Sigmoid colon (tissue), 7 donors: ENCODE data around the gene NNT. TPM values are rescaled to one million over a fixed set of nuclear protein-coding genes. Genes with fewer than 3 reads are reported as not detected.
"Not testable (repeated sequence)": the region's sequence is repeated elsewhere in the genome, so short reads cannot be mapped to it uniquely, and the experiment has no call there.

Experiments used
- DNase-seq: peaks from one replicate; pipeline ENCODE4 v3.0.0-alpha.2; 2019
- H3K27ac ChIP-seq, 4 donors: fragments of 200-600 bp; sonication (generic); one replicate each; pipeline ENCODE4 v1.5.1; 2016 to 2019; ENCODE audit warnings: mild to moderate bottlenecking in 1 of 4
- H3K27me3 ChIP-seq, 3 donors: fragments of 200-600 bp; sonication (generic); one replicate each; pipeline ENCODE4 v1.5.1; 2019; ENCODE audit warnings: mild to moderate bottlenecking in 1 of 3
- H3K36me3 ChIP-seq, 4 donors: fragments of 200-600 bp; sonication (generic); one replicate each; pipeline ENCODE4 v1.5.1; 2016 to 2019
- H3K4me1 ChIP-seq, 4 donors: fragments of 200-600 bp; sonication (generic); one replicate each; pipeline ENCODE4 v1.5.1; 2017 to 2019
- H3K4me3 ChIP-seq, 4 donors: fragments of 200-600 bp; sonication (generic); one replicate each; pipeline ENCODE4 v1.5.1; 2017 to 2019; ENCODE audit warnings: mild to moderate bottlenecking in 2 of 4, moderate library complexity in 1 of 4
- H3K9me3 ChIP-seq, 4 donors: fragments of 200-600 bp in 3 of 4; sonication (generic) in 3 of 4; one replicate each; pipeline versions ENCODE4 v1.5.1 to v1.6.1; 2013 to 2019
- EP300 ChIP-seq, 4 donors: sonication (generic); formaldehyde crosslinking; IDR thresholded peaks; one replicate each; pipeline ENCODE4 v1.6.1; 2017; ENCODE audit warnings: antibody characterized with exemption in 4 of 4
- POLR2A ChIP-seq, 2 donors: fragments of 450-650 bp; IDR thresholded peaks; one replicate each; pipeline ENCODE4 v1.6.1; 2016; ENCODE audit warnings: antibody characterized with exemption in 2 of 2, mild to moderate bottlenecking in 2 of 2, moderate library complexity in 2 of 2
- POLR2AphosphoS5 ChIP-seq, 4 donors: sonication (generic); formaldehyde crosslinking; IDR thresholded peaks; one replicate each; pipeline ENCODE4 v1.6.1; 2017; ENCODE audit warnings: antibody characterized with exemption in 4 of 4
- WGBS, 2 donors: extraction: QIAGEN DNeasy Blood & Tissue Kit; methylation state at CpG; one replicate each; pipeline ENCODE4 v1.1.7; 2013; 5-methylcytosine and 5-hydroxymethylcytosine counted together
- intact Hi-C: fragments of 100-400 bp; cut with DNase I; formaldehyde crosslinking; loops from one replicate; pipeline ENCODE4 v1.15.1; 2023
- polyA plus RNA-seq, 3 donors: library from polyadenylated mRNA; stranded (reverse); fragments of 200-250 nt; gene quantifications; one replicate each; pipeline ENCODE4 v1.2.3, GENCODE V29; 2013
- total RNA-seq, 4 donors: library from RNA; depleted of rRNA; stranded (reverse); fragments of >200 nt; gene quantifications; one replicate each; pipeline ENCODE4 v1.1.0, GENCODE V29; 2016
- TF ChIP-seq, protein P1 (sequence below), 4 experiments: fragments of 450-650 bp in 3 of 4; fragments of 200-600 bp in 1 of 4; IDR thresholded peaks; one replicate each; pipeline ENCODE4 v1.5.1; 2016 to 2019; ENCODE audit warnings: antibody characterized with exemption in 4 of 4, mild to moderate bottlenecking in 3 of 4, moderate library complexity in 2 of 4
- donor health status: healthy with polysubstance abuse.
- donor health status: Bipolar disorder and iron deficiency.
- donor health status: healthy.

NNT gene
- total and polyA plus RNA-seq, 7 donors = 15.7 to 80.3 (median 48.5) TPM

DNA sequence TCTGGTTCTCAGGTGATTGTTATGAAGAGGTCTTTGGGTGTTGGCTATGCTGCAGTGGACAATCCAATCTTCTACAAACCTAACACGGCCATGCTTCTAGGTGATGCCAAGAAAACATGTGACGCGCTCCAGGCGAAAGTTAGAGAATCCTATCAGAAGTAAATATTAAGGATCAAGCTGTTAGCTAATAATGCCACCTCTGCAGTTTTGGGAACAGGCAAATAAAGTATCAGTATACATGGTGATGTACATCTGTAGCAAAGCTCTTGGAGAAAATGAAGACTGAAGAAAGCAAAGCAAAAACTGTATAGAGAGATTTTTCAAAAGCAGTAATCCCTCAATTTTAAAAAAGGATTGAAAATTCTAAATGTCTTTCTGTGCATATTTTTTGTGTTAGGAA lies 101.3 kb downstream of the NNT start:
- no peaks in the 10 kb centered on the region for H3K27me3 ChIP-seq
- DNase-seq = no peak
- peaks cover 0 to 23% (median 0%) of the 10 kb centered on the region in 4 donors for H3K36me3 ChIP-seq
- intact Hi-C loops = no loop called here
- no peak overlapping the region for H3K27ac ChIP-seq
- H3K4me1 ChIP-seq = peaks cover 0 to 30% (median 18%) of the 10 kb centered on the region in 4 donors
- TF ChIP-seq POLR2A (IDR thresholded peaks at IDR 0.05) = no peak
- TF ChIP-seq EP300 (IDR thresholded peaks at IDR 0.05) = no peak
- TF ChIP-seq, protein P1, sequence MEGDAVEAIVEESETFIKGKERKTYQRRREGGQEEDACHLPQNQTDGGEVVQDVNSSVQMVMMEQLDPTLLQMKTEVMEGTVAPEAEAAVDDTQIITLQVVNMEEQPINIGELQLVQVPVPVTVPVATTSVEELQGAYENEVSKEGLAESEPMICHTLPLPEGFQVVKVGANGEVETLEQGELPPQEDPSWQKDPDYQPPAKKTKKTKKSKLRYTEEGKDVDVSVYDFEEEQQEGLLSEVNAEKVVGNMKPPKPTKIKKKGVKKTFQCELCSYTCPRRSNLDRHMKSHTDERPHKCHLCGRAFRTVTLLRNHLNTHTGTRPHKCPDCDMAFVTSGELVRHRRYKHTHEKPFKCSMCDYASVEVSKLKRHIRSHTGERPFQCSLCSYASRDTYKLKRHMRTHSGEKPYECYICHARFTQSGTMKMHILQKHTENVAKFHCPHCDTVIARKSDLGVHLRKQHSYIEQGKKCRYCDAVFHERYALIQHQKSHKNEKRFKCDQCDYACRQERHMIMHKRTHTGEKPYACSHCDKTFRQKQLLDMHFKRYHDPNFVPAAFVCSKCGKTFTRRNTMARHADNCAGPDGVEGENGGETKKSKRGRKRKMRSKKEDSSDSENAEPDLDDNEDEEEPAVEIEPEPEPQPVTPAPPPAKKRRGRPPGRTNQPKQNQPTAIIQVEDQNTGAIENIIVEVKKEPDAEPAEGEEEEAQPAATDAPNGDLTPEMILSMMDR (IDR thresholded peaks at IDR 0.05) = no peak
- TF ChIP-seq POLR2AphosphoS5 (IDR thresholded peaks at IDR 0.05) = no peak
- no peak overlapping the region for H3K4me3 ChIP-seq
- 95 to 96% methylated on average over 4 of the region's 4 CpGs for WGBS, 2 donors
- H3K9me3 ChIP-seq = no peaks in the 10 kb centered on the region

DNA sequence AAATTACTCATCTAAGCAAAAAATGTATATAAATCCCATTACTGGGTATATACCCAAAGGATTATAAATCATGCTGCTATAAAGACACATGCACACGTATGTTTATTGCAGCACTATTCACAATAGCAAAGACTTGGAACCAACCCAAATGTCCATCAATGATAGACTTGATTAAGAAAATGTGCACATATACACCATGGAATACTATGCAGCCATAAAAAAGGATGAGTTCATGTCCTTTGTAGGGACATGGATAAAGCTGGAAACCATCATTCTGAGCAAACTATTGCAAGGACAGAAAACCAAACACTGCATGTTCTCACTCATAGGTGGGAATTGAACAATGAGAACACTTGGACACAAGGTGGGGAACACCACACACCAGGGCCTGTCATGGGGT lies 103.6 kb downstream of the NNT start:
- DNase-seq, H3K9me3 ChIP-seq, intact Hi-C loops, H3K27ac ChIP-seq, H3K4me3 ChIP-seq, H3K27me3 ChIP-seq: not testable (repeated sequence)
- H3K4me1 ChIP-seq = peaks cover 0 to 15% (median 6%) of the 10 kb centered on the region in 4 donors
- H3K36me3 ChIP-seq = peaks cover 0 to 23% (median 0%) of the 10 kb centered on the region in 4 donors
- 80 to 82% methylated on average over 1 of the region's 1 CpG for WGBS, 2 donors

DNA sequence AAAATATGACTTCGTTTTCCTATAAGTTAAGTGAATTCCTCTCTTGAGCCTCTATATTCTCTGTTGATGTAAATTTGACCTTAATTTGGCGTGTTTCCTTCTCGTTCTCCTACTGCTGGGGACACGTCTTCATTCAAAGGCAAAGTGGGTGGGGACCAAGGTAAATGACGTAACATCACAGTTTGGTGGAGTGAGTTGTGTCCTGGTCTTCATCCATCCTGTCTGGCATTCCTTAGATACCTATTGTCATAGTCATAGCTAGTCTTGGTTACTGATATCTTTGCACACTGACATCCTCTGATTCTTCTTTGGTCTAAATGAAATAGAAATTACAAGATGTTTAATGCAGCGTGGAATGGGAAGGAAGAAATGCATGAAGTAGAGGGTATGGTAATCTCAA lies 108.5 kb downstream of the NNT start:
- Histone ChIP-seq H3K27ac (no peak overlapping the region), H3K9me3 (no peaks in the 10 kb centered on the region), H3K27me3 (no peaks in the 10 kb centered on the region), H3K4me1 (no peaks in the 10 kb centered on the region), H3K36me3 (no peaks in the 10 kb centered on the region), H3K4me3 (no peak overlapping the region)
- 93 to 96% methylated on average over 6 of the region's 6 CpGs for WGBS, 2 donors
- DNase-seq = no peak
- no peak for TF ChIP-seq EP300 (IDR thresholded peaks at IDR 0.05)
- TF ChIP-seq, protein P1 (IDR thresholded peaks at IDR 0.05) = no peak
- no peak for TF ChIP-seq POLR2A (IDR thresholded peaks at IDR 0.05)
- no peak for TF ChIP-seq POLR2AphosphoS5 (IDR thresholded peaks at IDR 0.05)
- intact Hi-C loops = no loop called here

DNA sequence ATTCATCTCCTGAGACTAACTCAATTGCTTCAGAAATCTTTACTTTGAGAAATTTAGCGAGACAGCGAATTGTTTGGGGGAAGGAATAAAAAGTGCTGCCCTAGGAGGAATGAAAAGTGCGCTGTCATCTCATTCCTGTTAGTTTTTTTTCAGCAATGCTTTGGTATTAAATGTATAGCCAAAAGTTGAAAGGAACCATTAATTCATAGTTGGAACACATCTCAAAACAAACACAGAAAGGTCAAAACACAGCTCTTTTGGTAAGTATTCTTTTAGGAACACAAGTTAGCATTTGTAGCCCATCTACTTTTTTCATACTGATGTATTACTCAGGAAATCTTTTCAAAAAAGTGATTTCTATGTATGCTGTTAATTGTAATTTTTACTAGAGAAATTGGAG lies 109.1 kb downstream of the NNT start:
- Histone ChIP-seq H3K4me1 (no peaks in the 10 kb centered on the region), H3K36me3 (no peaks in the 10 kb centered on the region), H3K9me3 (no peaks in the 10 kb centered on the region), H3K27me3 (no peaks in the 10 kb centered on the region), H3K27ac (no peak overlapping the region), H3K4me3 (no peak overlapping the region)
- intact Hi-C loops = no loop called here
- 97 to 98% methylated on average over 3 of the region's 3 CpGs for WGBS, 2 donors
- TF ChIP-seq POLR2AphosphoS5 (IDR thresholded peaks at IDR 0.05) = no peak
- TF ChIP-seq, protein P1 (IDR thresholded peaks at IDR 0.05) = no peak
- no peak for TF ChIP-seq POLR2A (IDR thresholded peaks at IDR 0.05)
- no peak for TF ChIP-seq EP300 (IDR thresholded peaks at IDR 0.05)
- no peak for DNase-seq

DNA sequence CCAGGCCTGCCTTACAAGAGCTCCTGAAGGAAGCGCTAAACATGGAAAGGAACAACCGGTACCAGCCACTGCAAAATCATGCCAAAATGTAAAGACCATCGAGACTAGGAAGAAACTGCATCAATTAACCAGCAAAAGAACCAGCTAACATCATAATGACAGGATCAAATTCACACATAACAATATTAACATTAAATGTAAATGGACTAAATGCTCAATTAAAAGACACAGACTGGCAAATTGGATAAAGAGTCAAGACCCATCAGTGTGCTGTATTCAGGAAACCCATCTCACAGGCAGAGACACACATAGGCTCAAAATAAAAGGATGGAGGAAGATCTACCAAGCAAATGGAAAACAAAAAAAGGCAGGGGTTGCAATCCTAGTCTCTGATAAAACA lies 116.8 kb downstream of the NNT start:
- 89 to 91% methylated on average over 2 of the region's 3 CpGs for WGBS, 2 donors
- DNase-seq, intact Hi-C loops: not testable (repeated sequence)

DNA sequence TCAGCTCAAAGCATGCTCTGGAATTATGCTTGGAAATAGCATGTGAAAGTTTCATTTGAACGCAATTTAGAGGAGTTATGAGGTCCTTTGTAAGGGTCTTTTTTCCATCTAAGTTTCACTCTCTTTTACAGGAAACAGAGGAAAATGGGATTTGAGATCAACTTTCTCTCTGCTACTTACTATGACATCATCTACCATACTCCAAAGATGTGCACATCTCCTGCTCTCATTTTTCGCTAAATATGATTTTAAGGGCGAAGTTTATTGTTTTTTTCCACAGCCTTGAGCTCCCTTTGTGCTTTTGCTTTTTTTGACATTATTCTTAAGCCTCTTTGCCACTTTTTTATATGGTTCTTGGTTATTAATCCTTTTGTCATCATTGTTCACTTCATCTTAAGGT lies 125.6 kb downstream of the NNT start:
- H3K36me3 ChIP-seq = no peaks in the 10 kb centered on the region
- intact Hi-C loops = no loop called here
- no peak overlapping the region for H3K4me3 ChIP-seq
- no peak for DNase-seq
- peaks cover 0 to 9% (median 4%) of the 10 kb centered on the region in 4 donors for H3K4me1 ChIP-seq
- H3K27me3 ChIP-seq = no peaks in the 10 kb centered on the region
- WGBS, 2 donors = 81 to 84% methylated on average over 3 of the region's 3 CpGs
- H3K9me3 ChIP-seq = no peaks in the 10 kb centered on the region
- H3K27ac ChIP-seq = no peak overlapping the region
- TF ChIP-seq POLR2A (IDR thresholded peaks at IDR 0.05) = no peak
- TF ChIP-seq, protein P1 (IDR thresholded peaks at IDR 0.05) = no peak
- no peak for TF ChIP-seq POLR2AphosphoS5 (IDR thresholded peaks at IDR 0.05)
- TF ChIP-seq EP300 (IDR thresholded peaks at IDR 0.05) = no peak

More for the DNA sequence above, 116.8 kb downstream of the NNT start:
- H3K27me3 ChIP-seq, H3K4me1 ChIP-seq, H3K27ac ChIP-seq, H3K9me3 ChIP-seq, H3K36me3 ChIP-seq, H3K4me3 ChIP-seq: not testable (repeated sequence)
